Astrocyte of the spinal cord (primary cell): ENCODE results near the gene ARHGAP33.

ENCODE experiments used
- DNase-seq: peaks from one replicate; pipeline ENCODE4 v3.0.0; 2011; ENCODE audit warnings: low read depth, low spot score
- H3K4me3 ChIP-seq: 2 replicates; pipeline ENCODE4 v1.5.1; 2011; ENCODE audit warnings: low read depth, mild to moderate bottlenecking, low read length, moderate library complexity
- in situ Hi-C: cut with HindIII; loops from 2 replicates; pipeline ENCODE4 v1.10.0; 2017; ENCODE audit warnings: low sequenced_read_pairs
- TF ChIP-seq, protein P1 (sequence below): IDR thresholded peaks from 2 replicates; pipeline ENCODE4 v1.5.1; 2012; ENCODE audit warnings: low read depth, mild to moderate bottlenecking, low read length, inconsistent platforms

Gene ARHGAP33

DNA sequence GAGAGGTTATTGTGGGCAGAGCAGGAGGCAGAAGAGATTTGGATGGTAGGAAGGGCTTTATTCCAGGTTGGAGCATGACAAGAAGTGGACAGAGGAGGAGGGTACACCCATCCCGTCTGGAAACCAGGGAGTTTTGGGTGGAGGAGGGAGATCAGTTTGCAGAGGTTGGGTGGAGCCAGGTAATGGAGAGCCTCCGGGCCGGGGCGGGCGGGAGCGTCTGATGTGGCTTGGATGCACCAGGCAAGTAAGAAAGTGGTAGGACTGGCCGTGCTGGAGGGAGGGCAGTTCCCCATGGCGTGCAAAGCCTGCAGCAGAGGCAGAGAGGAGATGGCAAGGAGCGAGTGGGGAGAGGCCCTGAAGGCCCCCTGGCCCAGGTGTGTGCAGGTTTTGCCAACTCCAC, 44.0 kb upstream of the ARHGAP33 start:
- in situ Hi-C loops: no loop called here
- DNase-seq: no peak
- no peak overlapping the region for H3K4me3 ChIP-seq
- TF ChIP-seq, protein P1, sequence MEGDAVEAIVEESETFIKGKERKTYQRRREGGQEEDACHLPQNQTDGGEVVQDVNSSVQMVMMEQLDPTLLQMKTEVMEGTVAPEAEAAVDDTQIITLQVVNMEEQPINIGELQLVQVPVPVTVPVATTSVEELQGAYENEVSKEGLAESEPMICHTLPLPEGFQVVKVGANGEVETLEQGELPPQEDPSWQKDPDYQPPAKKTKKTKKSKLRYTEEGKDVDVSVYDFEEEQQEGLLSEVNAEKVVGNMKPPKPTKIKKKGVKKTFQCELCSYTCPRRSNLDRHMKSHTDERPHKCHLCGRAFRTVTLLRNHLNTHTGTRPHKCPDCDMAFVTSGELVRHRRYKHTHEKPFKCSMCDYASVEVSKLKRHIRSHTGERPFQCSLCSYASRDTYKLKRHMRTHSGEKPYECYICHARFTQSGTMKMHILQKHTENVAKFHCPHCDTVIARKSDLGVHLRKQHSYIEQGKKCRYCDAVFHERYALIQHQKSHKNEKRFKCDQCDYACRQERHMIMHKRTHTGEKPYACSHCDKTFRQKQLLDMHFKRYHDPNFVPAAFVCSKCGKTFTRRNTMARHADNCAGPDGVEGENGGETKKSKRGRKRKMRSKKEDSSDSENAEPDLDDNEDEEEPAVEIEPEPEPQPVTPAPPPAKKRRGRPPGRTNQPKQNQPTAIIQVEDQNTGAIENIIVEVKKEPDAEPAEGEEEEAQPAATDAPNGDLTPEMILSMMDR: no peak

DNA sequence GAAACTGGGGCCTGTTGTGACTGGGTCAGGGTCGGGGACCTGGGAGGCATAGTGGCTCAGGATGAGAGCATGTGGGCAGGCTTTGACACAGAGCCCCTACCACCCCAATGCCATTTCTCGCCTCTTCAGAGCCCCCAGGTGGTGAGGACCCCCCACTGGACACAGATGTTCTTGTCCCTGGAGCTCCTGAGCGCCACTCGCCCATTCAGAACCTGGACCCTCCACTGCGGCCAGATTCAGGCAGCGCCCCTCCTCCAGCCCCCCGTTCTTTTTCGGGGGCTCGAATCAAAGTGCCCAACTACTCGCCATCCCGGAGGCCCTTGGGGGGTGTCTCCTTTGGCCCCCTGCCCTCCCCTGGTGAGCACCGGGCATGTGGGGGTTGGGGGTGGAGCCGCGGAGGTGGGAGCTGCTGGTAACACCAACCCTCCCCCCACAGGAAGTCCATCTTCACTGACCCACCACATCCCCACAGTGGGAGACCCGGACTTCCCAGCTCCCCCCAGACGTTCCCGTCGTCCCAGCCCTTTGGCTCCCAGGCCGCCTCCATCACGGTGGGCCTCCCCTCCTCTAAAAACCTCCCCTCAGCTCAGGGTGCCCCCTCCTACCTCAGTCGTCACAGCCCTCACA, 43.5 kb upstream of the ARHGAP33 start:
- TF ChIP-seq, protein P1: no peak
- in situ Hi-C loops: no loop called here
- H3K4me3 ChIP-seq: no peak overlapping the region
- no peak for DNase-seq

DNA sequence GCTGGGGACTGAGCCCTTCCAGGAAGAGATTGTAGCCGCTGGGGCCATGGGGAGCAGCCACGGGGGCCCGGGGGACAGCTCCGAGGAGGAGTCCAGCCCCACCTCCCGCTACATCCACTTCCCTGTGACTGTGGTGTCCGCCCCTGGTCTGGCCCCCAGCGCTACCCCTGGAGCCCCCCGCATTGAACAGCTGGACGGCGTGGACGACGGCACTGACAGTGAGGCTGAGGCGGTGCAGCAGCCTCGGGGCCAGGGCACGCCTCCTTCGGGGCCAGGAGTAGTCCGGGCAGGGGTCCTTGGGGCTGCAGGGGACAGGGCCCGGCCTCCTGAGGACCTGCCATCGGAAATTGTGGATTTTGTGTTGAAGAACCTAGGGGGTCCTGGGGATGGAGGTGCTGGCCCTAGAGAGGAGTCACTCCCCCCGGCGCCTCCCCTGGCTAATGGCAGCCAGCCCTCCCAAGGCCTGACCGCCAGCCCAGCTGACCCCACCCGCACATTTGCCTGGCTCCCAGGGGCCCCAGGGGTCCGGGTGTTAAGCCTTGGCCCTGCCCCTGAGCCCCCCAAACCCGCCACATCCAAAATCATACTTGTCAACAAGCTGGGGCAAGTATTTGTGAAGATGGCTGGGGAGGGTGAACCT, 42.7 kb upstream of the ARHGAP33 start:
- no peak for DNase-seq
- H3K4me3 ChIP-seq: no peak overlapping the region
- in situ Hi-C loops: no loop called here

DNA sequence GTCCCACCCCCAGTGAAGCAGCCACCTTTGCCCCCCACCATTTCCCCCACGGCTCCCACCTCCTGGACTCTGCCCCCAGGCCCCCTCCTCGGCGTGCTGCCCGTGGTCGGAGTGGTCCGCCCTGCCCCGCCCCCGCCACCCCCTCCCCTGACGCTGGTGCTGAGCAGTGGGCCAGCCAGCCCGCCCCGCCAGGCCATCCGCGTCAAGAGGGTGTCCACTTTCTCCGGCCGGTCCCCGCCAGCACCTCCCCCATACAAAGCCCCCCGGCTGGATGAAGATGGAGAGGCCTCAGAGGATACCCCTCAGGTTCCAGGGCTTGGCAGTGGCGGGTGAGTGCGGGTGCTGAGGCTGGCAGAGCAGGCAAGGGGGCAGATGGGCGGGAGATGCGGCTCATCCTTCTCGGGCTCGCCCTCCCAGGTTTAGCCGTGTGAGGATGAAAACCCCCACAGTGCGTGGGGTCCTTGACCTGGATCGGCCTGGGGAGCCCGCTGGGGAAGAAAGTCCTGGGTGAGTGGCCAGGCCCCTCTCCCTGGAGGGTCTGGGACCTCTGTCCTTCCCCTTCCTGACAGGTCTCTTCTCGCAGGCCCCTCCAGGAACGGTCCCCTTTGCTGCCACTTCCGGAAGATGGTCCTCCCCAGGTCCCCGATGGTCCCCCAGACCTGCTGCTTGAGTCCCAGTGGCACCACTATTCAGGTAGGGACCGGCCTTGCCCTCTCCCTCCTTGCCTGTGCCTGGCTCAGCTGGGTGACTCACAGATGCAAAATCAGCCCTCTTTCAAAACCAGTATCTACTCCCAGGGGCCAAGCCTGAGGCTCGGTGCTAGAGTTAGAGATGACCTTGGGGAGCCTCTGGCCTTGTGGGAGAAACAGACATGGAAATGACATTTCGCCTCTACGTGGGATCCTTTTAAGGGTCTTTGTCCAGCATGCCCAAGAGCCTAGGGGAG, 41.9 kb upstream of the ARHGAP33 start:
- no peak for DNase-seq
- no peak overlapping the region for H3K4me3 ChIP-seq
- in situ Hi-C loops: no loop called here
- TF ChIP-seq, protein P1: no peak

More for the DNA sequence above, 42.7 kb upstream of the ARHGAP33 start:
- TF ChIP-seq, protein P1: no peak

DNA sequence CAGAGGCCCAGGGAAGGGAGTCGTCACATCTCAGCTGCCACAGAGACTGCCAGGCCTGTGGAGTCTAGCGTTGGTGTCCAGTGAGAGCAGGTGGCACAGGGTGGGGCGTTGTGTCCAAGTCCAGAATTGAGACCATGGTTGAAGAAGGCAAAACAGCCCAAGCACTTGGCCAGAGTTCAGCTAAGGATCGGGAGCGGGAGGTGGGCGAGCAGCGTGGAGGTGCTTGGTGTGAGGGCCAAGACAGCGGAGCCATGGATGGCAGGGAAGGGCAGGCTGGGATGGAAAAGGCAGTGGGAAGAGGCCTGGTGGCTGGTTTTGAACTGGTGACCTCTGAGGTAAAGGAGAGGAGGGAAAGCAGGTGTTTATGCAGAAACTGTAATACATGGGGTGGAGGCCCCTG, 41.1 kb upstream of the ARHGAP33 start:
- no peak for DNase-seq
- TF ChIP-seq, protein P1: no peak
- in situ Hi-C loops: no loop called here
- no peak overlapping the region for H3K4me3 ChIP-seq

DNA sequence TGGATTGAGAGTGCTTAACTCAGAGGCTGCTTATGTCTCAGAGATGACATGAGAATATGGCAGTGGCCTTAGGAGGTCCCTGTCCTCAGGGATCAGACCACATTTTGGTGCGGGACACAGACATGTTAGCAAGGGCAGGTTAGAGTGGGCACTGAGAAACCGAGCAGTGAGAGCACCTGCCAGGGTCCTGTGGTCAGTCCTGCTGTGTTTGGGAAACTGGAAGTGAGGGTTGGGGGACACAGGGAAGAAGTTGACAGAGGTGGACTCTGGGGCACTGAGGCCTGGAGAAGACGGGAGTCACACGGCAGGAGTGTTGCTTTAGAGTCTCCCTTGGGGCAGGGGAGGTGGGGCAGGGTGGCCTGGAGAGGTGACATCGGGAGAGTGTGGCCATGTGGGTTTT, 40.5 kb upstream of the ARHGAP33 start:
- no peak for DNase-seq
- in situ Hi-C loops: no loop called here
- TF ChIP-seq, protein P1: no peak
- H3K4me3 ChIP-seq: no peak overlapping the region
